NCI-H345 (cell line): ENCODE measurements around the gene MT1HL1.

Source experiments
- DNase-seq: peaks from one replicate; lab custom pipeline; 2025; lab: John Stamatoyannopoulos, UW

MT1HL1 gene

DNA sequence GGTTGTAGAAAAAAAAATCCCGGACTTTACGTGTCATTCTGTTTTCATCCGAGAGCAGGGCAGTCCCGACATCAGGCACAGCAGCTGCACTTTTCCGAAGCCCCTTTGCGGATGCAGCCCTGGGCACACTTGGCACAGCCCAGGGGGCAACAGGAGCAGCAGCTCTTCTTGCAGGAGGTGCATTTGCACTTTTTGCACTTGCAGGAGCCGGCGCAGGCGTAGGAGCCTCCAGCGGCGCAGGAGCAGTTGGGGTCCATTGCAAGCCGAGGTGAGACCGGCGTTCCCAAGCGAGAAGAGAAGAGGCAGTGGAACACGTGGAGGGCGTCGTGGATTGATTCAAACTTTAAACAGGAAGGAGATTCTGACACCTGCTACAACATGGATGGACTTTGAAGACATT is at the start of gene MT1HL1:
TSS of gene MT1HL1 (minus strand) at position 326 of the 400 bp plus-strand sequence. CDS start at position 257, 69 bp downstream.
- no peak for DNase-seq

DNA sequence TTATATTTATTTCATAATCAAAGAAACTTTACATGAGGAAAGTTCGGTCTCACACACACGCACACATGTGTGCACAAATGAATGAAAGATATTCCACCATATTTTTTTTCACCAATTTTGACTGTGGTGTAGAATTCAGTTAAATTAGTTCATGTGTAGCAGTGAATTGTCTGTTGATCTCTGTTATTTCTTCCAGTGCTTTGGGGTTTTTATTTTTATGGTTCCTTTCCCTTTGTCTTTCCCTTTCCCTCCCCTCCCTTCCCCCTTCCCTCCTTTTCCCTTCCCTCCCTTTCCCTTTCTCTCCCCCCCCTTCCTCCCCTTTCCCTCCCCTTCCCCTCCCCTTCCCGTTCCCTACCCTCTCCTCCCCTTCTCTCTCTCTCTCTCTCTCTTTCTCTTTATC is 46.7 kb upstream of the MT1HL1 start:
- DNase-seq: no peak

GRCh38 chr1:237050185-237050584 is 45.9 kb upstream of the MT1HL1 start:
- no peak for DNase-seq

GRCh38 chr1:237048803-237049202 is 44.6 kb upstream of the MT1HL1 start:
- no peak for DNase-seq

- DNase-seq: peak; percentile 26
Measured at GRCh38 chr1:237045278-237046016, 41.2 kb upstream of the MT1HL1 start.

GRCh38 chr1:237043846-237044636 is 39.8 kb upstream of the MT1HL1 start:
- DNase-seq: peak; percentile 56

- peak; percentile 44 for DNase-seq
Measured at GRCh38 chr1:237042892-237043576, 38.8 kb upstream of the MT1HL1 start.

DNA sequence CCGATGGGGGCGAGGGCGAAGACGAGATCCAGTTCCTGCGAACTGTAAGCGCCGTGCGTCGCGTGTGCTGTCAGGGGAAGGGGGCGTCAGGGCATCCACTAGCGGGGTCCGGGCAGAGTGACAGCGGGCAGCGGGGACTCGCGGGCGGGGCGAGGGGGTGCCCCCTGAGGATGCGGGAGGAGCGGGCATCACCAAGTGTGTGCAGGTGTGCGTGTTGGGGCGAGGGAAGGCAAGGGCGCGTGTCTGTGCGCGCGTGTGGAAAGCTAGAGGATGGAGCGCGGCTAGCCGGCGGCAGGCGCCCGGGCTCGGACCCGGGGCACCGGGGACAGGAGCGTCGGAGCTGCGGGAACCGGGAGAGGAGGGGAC is 38.3 kb upstream of the MT1HL1 start:
- DNase-seq: peak; percentile 26

GRCh38 chr1:237041795-237042525 is 37.7 kb upstream of the MT1HL1 start, which contains the start of gene RYR2:
Gene RYR2 (plus strand): TSS chr1:237042184. CDS start chr1:237042522, 338 bp downstream.
- peak; percentile 80 for DNase-seq

GRCh38 chr1:237041461-237041794 is 37.2 kb upstream of the MT1HL1 start:
- no peak for DNase-seq

GRCh38 chr1:237040823-237041222 is 36.6 kb upstream of the MT1HL1 start:
- no peak for DNase-seq

- no peak for DNase-seq
Measured at GRCh38 chr1:237038211-237038610, 34.0 kb upstream of the MT1HL1 start.

- no peak for DNase-seq
Measured at GRCh38 chr1:237035759-237036158, 31.5 kb upstream of the MT1HL1 start.

DNA sequence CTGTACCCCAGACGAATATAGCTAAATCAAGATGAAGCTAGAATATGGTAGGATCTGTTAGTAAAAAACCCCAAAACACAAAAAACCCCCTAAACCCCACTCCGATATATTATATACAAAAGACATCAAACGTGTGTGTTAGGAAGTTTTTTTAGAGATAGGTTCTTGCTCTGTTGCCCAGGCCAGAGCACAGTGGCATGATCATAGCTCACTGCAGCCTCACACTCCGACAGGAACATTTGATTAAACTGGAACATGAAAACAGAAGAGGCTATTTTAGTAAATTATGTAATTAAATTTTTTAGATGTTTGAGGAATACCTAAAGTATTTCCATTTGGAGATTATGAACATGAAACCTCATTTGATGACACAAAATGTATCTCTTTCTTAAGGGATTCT is 29.6 kb upstream of the MT1HL1 start:
- no peak for DNase-seq

DNA sequence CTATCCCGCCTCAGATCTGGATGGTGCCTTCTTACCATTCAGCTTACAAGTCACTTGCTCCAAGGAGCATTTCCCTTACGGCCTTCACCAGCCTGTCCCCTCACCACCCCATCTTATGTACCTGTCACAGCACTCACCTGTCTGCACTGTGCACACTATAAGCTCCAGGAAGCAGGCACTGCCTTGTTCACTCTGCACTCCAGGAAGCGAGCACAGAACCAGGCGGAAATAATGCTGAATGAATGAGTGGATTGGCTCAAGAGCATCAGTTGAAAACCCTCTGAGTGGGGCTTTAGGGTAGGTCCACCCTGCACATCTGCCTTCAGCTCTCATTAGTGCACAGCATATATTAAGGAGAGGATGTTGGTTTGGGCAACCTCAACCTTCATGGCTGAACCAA is 28.8 kb upstream of the MT1HL1 start:
- no peak for DNase-seq

DNA sequence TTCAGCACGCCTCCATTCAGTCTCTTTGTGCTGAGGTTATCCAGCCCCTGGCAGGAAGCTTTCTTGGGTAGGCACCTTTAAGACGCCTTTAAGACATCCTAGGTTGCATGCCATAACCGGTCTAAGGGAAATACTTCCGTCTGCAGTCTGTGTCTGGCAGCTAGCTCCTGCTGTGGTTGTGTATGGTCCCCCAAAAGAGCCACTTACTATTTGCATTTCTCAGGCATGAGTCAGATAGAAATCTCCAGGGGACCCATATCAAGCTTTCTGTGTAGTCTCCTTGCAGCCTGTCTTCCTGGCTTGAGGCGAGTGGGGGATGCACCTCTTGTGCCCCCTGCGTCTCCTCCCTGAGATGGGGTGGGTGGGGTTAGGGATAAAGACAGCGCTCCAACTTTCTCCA is 27.8 kb upstream of the MT1HL1 start:
- DNase-seq: no peak

DNA sequence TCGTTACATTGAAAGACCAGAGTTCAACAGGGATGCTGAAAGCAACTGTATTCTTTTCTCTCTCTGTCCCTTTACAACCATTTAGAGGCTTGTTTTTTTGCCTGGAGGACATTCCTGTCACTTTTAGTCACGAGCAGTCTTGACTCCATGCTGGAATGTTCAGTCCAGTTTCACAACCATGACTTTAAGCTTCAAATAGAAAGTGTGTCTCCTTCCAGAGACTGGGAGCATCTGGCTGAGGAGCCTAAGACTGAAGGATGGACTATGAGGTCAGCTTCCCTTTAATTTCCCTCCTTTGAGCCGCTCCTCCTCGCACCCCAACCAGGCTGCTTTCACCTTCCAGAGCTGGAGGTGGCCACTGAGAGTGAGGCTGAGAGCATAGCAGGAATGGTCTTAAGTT is 27.2 kb upstream of the MT1HL1 start:
- no peak for DNase-seq

GRCh38 chr1:237029850-237030535 is 25.8 kb upstream of the MT1HL1 start:
- no peak for DNase-seq

DNA sequence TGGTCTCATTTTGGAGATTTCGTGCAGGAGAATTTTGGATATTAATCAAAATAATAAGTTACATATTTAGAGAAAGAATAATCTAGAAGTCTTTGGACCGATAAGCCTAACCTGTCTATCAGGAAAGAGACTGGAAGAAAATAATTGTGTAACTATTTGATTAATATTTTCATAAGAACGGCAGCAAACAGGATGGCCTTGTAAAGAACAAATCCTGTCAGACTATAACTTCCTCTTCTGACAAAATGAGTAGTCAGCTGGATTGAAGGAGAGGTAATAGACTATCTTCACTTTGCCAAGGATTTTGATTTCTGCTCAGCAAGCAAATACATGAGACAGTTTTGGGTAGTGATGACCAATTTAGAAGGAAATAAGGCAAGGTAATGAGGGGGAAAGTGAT is 25.0 kb upstream of the MT1HL1 start:
- no peak for DNase-seq

DNA sequence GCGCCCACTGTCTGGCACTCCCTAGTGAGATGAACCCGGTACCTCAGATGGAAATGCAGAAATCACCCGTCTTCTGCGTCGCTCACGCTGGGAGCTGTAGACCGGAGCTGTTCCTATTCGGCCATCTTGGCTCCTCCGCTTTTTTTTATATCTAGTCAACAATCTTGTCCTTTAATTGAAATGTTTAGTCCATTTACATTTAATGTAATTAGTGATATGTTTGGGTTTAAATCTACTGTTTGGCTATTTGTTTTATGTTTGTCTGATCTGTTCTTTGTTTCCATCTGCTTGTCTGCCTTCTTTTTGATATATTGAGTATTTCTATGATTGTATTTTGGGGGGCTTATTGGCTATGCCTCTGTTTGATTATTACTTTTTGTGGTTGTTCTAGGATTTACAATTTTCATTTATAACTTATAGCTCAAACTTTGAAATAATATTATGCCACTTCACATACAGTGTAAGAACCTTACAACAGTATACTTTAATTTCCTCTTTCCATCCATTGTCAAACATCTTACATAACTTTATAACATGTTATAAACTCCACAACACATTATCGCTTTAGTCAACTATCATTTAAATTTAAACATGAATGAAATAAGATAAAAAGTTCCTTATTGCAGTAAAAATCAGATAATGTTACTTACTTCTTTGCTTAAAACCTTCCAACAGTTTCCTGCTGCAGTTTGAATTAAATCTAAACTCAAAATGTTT is 21.3 kb upstream of the MT1HL1 start:
- no peak for DNase-seq

DNA sequence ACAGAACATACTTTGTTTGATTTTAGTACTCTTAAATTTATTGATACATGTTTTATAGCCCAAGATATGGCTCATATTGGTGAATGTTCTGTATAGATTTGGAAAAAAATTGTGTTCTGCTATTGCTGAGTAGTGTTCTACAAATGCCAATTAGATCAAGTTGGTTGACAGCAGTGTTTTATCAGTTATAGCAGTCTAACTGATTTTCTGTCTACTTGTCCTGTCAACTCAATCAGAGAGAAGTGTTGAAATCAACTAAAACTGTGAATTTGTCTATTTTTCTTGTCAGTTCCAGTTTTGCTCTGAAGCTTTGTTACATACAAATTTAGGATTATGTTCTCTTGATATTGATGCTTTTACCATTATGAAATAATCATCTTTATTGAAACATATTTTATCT is 14.7 kb upstream of the MT1HL1 start:
- no peak for DNase-seq
